HG03280 (cell line): Measurements from ENCODE around the gene TTC28.

ENCODE experiments used
- ATAC-seq: cut with Tn5 transposase; IDR thresholded peaks from one replicate; pipeline ENCODE4 v1.9.1; 2021; ENCODE audit warnings: mild to moderate bottlenecking, moderate library complexity; ENCODE audit not compliant: unreplicated experiment

Gene TTC28

DNA sequence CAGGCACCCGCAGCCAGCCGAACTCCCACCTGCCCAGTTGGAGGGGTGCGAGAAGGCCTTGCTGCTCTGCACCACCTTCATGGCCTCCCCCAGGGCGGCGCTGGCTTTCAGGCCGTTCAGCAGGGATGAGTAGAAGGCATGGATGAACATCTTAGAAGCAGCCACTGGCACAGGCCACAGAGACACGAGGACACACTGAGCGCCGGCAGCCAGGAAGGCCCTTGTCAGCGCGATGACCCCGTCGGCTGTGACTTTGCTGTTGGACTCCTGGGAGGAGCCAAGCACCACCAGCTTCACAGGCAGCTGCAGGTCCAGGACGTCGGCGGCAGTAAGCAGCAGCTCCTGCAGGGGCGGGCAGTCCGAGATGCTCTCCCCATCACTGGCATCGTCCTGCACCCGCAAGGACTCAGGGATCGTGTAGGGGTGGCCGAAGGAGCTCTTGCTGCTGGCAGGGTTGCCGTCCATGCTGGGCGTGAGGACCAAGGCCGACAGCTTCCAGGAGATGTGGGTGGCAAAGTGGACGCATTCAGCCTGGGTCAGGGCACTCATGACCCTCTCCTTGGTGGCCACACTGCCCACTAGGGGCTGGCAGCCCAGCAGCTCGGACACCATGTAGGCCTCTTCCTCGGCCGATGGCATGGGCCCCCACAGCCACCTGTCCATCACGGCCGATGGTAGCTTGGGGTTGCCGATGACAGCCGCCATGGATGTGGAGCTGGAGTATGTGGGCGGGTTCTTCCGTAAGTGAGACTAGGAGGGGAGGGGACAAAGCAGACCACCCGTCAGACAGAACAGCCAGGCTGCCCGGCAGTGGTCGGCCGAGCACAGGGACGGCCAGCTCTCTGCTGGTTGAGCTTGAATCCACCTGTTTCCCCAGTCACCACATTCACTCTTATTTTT is 680.9 kb downstream of the TTC28 start:
- ATAC-seq, result no peak

- ATAC-seq, result no peak
Observed at GRCh38 chr22:27997538-27997937, 682.1 kb downstream of the TTC28 start.

DNA sequence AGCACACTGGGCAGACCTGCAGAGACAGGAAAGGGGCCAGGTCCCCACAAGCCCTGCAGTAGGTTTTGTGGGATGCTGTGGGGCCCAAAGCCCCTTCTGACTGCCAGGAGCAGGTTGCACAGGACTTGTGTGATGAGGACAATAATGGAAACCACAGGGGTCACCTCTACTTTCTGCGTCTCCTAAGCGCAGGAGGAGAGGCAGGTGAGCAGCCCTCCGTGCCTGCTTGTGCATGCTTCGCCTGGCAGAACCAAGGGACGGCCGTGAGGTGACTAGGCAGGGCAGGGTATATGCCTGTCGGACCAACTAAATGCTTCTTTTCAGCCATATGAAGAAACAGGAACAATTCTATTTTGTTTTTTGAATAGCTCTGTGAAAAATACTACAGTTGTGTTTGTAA is 682.7 kb downstream of the TTC28 start:
- no peak for ATAC-seq

DNA sequence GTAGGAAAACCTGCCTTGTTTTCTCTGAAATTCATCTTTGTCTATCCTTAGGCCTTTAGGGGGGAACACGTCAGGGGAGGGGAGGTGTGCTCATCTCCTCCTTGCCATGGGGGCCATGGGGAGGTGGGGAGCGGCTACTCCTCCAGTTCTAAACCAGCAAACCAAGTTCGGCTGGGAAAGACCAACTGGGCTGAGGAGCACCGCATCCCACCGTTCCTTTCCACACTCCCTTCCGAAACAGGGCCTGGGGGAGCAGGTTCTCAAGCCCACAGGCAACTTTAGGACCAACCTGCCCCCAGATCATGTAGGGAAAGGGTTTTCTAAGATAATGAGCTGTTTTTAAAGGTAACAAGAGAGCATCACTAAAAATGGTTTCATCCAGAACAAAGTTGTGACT is 683.1 kb downstream of the TTC28 start:
- ATAC-seq, result no peak

DNA sequence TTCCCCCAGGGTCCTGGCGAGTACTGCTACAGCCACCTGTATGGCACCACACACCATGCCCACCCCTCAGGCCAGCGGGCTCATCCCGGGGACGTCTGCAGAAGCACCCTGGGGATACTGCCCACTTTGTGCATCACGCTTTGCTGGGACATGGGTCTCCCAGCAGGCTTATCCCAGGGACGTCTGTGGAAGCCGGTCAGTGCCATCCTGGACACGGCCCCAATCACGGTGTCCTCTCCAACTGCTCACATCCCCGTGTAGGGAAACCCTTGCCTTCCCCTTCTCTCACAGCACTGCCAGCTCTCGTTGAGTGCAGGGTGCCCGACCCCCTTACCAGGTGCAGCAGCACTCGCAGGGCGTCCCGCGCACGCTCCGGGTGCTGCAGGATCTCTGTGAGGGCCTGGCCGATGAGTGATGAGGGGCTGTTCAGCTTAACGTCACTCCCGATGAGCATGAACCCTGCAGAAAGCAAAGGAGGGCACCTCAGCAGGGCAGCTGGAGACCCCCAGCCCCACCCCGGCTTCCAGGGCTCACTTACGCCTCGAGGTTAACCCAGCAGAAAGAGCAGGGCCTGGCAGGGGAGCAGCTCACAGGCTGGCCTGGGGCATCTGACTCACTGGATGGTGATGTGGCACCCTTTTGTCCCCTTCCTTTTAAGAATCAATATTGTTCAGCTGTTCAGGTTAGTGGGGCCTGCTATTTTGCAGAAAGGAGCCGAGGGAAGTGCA is 683.7 kb downstream of the TTC28 start:
- ATAC-seq, result no peak

DNA sequence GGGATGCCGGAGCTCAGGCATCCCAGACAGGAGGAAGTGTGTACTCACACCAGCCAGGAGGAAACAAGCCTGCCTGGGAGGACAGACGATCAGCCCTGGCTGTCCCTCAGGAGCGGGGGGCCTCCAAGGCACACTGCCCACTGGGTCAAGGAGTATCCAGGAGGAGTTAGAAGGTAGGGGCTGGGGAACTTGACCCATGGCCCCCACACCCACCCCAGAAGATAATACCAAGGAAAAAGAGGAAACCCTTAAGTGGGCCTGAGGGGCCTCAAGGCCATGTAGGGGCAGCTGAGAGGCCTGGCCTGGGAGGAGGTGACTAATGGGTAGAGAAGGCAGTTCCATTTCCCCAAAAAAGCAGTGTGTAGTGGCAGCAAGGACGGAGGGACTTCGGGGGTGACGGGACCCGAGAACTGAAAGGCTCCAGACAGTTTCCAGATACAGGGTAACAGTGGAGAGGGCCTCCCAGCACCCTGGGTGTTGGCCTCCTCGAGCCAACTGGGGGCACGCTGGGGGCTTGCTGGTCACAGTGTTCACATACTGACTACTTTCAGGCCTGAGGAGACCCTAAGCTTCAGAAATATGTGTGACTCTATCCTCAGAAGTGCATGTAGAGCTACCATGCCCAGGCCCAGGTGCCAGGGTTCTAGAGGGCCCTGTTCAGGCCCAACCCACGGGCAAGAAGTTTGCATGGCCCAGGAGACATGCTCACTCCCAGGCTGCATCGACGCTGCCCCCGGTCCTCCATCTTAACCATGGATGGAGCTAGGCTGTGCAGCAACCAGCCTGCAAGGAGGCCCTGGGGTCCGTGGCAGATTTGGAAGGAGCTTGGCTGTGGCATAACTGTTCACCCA is 684.9 kb downstream of the TTC28 start:
- ATAC-seq, result no peak

DNA sequence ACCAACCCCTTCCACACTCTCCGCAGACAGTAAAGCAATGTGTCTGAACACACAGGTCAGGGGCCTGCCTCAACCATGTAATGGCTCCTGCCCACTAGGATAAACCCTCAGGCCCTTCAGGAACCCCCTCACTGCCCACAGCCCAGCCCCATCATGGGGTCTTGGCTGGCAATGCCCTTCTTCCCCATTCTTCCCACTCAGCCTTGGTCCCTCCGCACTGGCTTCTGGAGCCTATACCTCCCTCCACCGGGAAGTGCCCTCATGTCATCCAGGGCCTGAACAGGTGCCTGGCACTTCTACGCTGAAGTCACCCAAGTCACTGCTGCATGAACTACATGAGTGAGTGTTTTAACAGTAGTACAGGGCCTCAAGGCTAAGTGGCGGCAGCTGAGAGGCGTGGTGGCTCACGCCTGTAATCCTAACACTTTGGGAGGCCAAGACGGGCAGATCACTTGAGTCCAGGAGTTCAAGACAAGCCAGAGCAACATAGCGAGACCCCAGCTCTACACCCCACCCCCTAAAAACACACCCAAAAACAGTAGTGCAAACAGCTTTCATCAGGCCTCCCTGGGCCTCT is 685.8 kb downstream of the TTC28 start:
- no peak for ATAC-seq

DNA sequence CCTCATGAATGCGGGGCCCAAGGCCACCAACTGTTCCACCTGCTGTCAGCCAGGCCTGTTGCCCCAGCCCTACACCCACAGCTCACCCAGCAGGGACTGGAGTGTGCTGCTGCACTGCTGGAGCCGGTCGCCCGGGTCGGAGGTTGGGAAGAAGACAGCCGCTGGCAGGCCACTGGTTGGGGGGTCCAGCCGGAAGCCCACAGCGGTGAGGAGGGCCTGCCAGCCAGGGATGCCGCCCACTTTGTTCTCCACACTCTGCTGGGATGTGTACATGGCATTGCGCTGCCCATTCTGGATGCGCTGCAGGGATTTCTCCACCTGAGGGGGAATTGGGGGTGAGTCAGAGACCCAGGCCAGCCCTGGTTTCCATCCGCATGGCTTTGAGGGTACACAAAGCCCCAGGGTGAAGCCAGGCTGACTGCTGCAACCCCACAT is 686.4 kb downstream of the TTC28 start:
- no peak for ATAC-seq

DNA sequence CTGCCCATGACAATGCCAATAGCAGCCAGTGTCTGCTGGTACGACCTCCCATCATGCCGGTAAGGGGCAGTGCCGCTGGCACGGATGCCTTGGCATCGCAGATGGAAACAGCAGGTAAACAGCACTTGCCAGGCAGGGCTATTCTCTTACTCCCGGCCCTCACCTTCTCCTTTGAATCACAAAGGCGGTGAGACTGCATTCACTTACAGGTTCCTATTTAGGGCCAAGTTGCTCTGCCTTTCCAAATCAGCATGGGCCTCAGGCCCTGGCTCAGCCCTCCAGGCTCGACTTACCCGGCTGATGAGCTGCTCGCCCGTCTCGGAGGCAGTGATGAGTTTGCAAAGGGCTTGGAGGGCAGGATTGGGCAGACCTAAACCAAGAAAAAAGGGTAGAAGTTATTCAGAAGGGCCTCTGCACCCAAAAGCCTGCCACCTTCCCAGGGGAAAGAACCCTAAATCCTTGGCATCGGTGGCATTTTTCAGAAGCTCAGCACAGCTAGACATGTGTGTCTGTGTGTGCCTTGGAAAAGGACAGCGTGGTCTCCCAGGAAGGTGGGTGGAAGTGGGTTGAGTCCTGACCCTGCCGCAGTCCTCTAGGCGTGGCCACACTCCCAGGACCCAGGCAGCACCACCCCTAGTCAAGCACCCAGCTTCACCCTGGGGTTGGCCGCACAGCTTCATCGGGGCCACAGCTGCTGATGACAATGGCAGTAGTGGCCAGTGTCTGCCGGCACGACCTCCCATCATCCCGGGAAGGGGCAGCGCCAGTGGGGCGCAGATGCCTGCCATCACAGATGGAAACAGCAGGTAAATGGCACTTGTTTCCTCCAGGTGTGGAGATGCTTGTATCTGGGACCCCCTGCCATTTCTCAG is 687.1 kb downstream of the TTC28 start:
- ATAC-seq, result no peak

DNA sequence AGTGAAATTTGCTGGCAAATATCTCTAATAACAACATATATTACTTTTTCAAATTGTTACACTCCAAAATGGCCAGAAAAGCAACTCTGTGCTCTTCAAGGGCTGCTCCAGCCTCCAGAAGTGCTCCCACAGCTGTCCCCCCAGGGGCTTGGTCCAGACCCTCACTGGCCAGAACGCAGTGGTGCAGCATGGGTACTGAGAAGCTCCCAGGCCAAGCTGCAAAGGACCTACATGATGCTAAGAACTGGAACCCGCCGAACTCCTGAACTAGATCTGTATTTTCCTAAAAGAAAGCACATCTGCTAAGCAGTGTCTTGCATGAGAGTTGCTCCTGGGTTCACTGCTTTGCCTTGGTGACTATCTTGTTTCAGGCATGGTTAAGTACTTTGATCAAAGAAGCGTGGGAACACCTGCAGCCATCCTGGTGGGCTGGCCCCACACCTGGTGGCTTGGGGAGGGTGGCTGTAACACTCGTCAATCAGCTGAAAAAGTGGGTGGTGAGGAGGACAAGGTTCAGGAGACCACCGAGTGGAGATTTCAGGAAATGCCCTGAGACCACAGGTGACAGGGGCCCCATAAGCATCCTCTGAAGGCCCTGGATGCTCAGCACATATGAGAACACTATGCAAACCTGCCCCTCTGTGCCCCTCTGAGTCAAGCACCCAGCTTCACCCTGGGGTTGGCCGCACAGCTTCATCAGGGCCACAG is 687.9 kb downstream of the TTC28 start:
- no peak for ATAC-seq

DNA sequence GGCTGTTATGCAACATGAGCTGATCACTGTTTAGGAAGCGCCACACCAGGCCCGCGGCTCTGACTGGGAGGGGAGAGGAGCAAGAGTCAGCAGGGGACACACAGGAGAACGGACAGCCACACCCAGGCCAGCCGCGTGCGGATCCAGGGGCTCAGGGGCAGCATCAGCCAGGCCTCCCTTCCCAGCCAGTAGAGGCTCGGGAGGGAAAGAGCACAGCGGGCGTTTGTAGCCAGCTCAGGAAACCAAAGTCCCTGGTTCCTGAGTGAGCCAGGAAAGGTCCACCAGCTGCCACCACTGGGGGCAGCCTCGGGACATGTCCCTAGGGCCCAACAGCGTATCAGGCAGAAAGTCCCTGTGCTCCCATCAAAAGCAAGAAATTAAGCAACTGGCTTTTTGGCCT is 688.8 kb downstream of the TTC28 start:
- ATAC-seq, result no peak

DNA sequence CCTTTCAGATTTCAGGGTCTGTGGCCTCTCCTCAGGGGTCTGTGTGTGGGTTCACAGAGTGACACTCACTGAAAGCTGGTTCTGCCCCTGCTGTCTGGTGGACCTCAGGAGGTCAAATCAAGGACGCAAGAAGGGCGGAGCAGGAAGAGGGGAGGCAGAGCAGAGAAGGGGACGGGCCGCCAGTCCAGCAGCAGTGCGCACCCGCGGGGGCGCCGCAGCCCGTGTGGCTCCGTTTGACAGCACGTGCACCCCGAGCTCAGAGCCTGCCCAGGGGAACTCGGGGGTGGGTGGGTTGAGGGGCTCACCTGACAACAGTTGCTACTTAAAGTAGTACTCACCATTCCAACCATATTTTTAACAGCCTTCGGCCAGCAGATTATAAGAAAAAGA is 689.2 kb downstream of the TTC28 start:
- ATAC-seq, result no peak

DNA sequence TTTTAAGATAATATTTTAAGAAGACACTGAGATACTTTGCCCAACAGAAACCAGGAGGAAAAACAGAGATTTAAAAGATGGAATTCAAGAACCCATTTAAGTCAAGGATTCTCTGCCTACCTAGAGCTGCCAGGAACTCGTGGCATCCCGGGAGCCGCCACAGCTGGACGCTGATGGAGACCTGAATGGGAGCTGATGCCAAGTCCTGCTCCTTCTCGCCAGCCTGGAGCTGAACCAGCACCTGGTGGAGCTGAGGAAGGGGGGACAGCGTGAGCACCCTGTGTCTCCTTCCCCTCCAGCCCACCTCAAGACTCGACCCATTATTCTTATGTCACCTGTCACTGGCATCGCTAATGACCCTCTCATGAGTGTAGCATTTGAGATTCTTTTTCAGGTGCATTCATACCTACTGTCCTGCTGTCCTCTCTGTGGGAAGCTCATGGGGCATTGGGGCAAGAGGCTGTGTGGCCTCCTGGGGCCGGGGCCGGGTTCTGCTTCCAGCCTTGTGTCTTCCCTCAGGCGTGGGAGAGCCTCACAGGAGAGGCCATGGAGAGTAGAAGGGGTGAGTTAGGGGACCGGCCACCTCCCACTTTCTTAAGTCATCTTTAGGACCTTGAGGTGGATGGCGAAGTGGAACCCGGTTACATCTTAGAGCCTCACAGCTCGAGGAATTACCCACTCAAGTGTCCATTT is 689.7 kb downstream of the TTC28 start:
- ATAC-seq, result no peak

DNA sequence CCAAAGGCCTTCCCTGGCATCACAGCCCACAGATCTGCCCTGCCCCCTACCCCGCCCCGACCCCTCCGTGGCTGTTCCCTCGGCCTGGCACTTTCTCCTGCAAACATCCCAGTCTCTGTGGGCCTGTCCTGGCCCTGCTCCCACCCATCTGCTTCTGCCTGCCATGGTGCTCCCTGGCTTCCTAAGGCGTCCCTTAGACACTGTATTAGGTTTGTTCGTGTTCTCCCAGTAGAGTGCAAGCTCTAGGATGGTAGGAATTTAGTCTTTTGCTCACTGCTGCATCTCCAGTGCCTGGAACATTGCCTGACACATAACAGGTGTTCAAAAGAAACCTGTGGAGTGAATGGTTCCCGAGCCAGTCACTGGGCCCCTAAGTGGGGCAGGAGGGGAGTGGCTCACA is 690.9 kb downstream of the TTC28 start:
- ATAC-seq, result no peak

DNA sequence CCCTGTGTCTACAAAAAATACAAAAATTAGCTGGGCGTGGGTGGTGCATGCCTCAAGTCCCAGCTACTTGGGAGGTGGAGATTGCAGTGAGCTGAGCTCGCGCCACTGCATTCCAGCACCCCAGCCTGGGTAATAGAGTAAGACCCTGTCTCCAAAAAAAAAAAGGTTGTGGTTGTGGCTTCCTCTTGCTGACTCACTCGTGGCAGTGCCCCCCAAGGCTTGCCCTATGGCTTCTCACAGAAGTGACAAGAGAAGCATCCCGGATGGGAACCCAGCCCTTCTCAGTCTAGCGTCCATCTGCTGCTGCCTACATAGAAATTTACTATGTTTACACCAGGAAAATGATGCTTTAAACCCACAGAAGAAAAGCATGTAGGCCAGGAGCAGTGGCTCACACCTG is 692.1 kb downstream of the TTC28 start:
- ATAC-seq, result no peak

DNA sequence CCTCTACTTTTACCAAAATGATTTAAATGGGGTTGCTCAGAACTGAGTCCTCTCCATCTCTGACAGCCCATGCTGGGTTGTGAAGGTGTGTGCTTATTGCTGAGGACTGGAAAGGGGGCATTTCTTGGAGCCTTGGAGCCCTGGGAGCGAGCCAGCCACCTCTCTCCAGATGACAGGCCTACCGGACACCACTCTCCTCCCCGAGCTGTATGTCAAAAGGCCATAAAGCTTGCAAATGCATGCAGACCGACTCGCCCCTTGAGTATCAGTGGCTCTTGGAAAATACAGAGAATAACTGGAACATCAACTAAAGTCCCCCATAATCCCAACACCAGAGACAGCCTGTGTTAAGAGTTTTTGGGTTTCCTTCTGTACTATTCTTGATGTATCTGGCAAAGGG is 692.7 kb downstream of the TTC28 start:
- no peak for ATAC-seq

- ATAC-seq, result no peak
Observed at GRCh38 chr22:27986459-27986858, 693.2 kb downstream of the TTC28 start.

GRCh38 chr22:27985323-27986275 is 694.0 kb downstream of the TTC28 start:
- no peak for ATAC-seq
